ENCODE data around the gene PDE4D. TPM values are rescaled to one million over a fixed set of nuclear protein-coding genes. Genes with fewer than 3 reads are reported as not detected.

The PDE4D gene
- total and polyA plus RNA-seq, 2 donors (not counting 3 experiments of a cell fraction or from before 2014, with no cell fraction given), result 34.5 to 51.2 TPM

- CTCF ChIA-PET, result interaction anchor here (0.8 to 1.6 kb wide), 4 partner anchors 12 to 228 kb away, joined by 4 to 6 read pairs (median 4); no protein-coding TSS in a partner anchor
- Histone ChIP-seq H3K9me3 (replicated peaks; ENCODE audit: control insufficient read depth, insufficient read depth, low read length) (no peaks in the 10 kb centered on the region), H3K79me2 (ENCODE audit: control insufficient read depth, insufficient read depth, low read length) (no peaks in the 10 kb centered on the region), H3K27ac (ENCODE audit: insufficient read depth, low read depth, low read length) (no peak overlapping the region), H3K4me2 (ENCODE audit: insufficient read depth, low read length) (no peak overlapping the region), H3K4me1 (ENCODE audit: control insufficient read depth, extremely low read depth, insufficient read depth, low read length) (no peaks in the 10 kb centered on the region), H3K36me3 (ENCODE audit: control insufficient read depth in 2 of 2, extremely low read depth in 1 of 2, insufficient read depth in 2 of 2, low read length in 2 of 2) (no peaks in the 10 kb centered on the region), H3K9me1 (replicated peaks; ENCODE audit: control insufficient read depth, extremely low read depth, insufficient read depth, low read length) (no peaks in the 10 kb centered on the region), H3K9ac (replicated peaks; ENCODE audit: extremely low read depth, insufficient read depth, low read length) (no peak overlapping the region), H3K4me3 (replicated peaks in 1 of 3; ENCODE audit: insufficient read depth in 1 of 3, low read depth in 1 of 3, low read length in 3 of 3) (no peak overlapping the region), H3K27me3 (ENCODE audit: control insufficient read depth in 2 of 2, insufficient read depth in 2 of 2, low read length in 2 of 2) (peaks cover 6 to 8% of the 10 kb centered on the region in 2 experiments), H2AFZ (ENCODE audit: low read depth, low read length) (no peak overlapping the region), H4K20me1 (replicated peaks; ENCODE audit: control insufficient read depth, extremely low read depth, insufficient read depth, low read length) (no peaks in the 10 kb centered on the region)
- POLR2A ChIA-PET, result interaction anchor here (0.7 kb wide), 1 partner anchor 113 kb away, joined by 5 read pairs; no protein-coding TSS in a partner anchor
- no peak for TF ChIP-seq POLR2AphosphoS5 (IDR thresholded peaks at IDR 0.05; ENCODE audit: insufficient read depth, low read depth, low read length)
- TF ChIP-seq POLR2A (IDR thresholded peaks at IDR 0.05; ENCODE audit: low read depth, low read length), result no peak
- TF ChIP-seq, protein P1, sequence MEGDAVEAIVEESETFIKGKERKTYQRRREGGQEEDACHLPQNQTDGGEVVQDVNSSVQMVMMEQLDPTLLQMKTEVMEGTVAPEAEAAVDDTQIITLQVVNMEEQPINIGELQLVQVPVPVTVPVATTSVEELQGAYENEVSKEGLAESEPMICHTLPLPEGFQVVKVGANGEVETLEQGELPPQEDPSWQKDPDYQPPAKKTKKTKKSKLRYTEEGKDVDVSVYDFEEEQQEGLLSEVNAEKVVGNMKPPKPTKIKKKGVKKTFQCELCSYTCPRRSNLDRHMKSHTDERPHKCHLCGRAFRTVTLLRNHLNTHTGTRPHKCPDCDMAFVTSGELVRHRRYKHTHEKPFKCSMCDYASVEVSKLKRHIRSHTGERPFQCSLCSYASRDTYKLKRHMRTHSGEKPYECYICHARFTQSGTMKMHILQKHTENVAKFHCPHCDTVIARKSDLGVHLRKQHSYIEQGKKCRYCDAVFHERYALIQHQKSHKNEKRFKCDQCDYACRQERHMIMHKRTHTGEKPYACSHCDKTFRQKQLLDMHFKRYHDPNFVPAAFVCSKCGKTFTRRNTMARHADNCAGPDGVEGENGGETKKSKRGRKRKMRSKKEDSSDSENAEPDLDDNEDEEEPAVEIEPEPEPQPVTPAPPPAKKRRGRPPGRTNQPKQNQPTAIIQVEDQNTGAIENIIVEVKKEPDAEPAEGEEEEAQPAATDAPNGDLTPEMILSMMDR (IDR thresholded peaks at IDR 0.05; ENCODE audit: extremely low read depth in 1 of 2, insufficient read depth in 1 of 2, low read depth in 1 of 2, low read length in 2 of 2), result no peak
- TF ChIP-seq EZH2 (IDR thresholded peaks at IDR 0.05; ENCODE audit: borderline replicate concordance, low read depth, low read length, severe bottlenecking), result no peak
- TF ChIP-seq JUN (IDR thresholded peaks at IDR 0.05; ENCODE audit: borderline replicate concordance, insufficient read depth, insufficient read length, low read depth), result no peak
- no peak for TF ChIP-seq GATA2 (IDR thresholded peaks at IDR 0.05; ENCODE audit: insufficient read depth, insufficient read length, low read depth, low read length)
- no peak for TF ChIP-seq MAX (IDR thresholded peaks at IDR 0.05; ENCODE audit: insufficient read depth, insufficient read length)
- TF ChIP-seq MYC (IDR thresholded peaks at IDR 0.05; ENCODE audit: low read depth, low read length), result no peak
- TF ChIP-seq FOS (IDR thresholded peaks at IDR 0.05; ENCODE audit: borderline replicate concordance, insufficient read depth, low read length), result no peak
- peak; percentile 37 for FAIRE-seq
- BruUV-seq (replicated peaks), result no TSS peak
- intact Hi-C loops (cut with micrococcal nuclease) (no loop called here), dilution Hi-C loops (cut with MboI; ENCODE audit: extremely low pct_ligation_motif_present, low sequenced_read_pairs) (no loop called here)
- DNase-seq (ENCODE audit: low read depth, low spot score), result no peak
Observed at GRCh38 chr5:58946230-58946629, 947.3 kb downstream of the PDE4D start.

Measured in endothelial cell of umbilical vein (primary cell).